Gastrocnemius medialis (tissue), 4 donors: Measurements from ENCODE around the gene RTN3. TPM values are rescaled to one million over a fixed set of nuclear protein-coding genes. Genes with fewer than 3 reads are reported as not detected.

ENCODE experiments used
- ATAC-seq, 2 donors: fragments of 150-250 bp; one replicate each; pipeline ENCODE4 v1.9.1; 2016
- DNase-seq, 2 donors: peaks; one replicate each; pipeline ENCODE4 v3.0.0-alpha.2; 2019
- H3K27ac ChIP-seq, 4 donors: fragments of 200-600 bp; sonication (generic); 1 replicate in 1 of 4; 2 replicates in 3 of 4; pipeline ENCODE4 v1.5.1; 2016 to 2018; ENCODE audit warnings: mild to moderate bottlenecking in 2 of 4, moderate library complexity in 1 of 4
- H3K27me3 ChIP-seq, 3 donors: fragments of 200-600 bp; sonication (generic) in 2 of 3; 1 replicate in 1 of 3; 2 replicates in 2 of 3; pipeline versions ENCODE4 v1.5.1 to v1.6.0; 2016 to 2019; ENCODE audit warnings: mild to moderate bottlenecking in 1 of 3, moderate library complexity in 1 of 3
- H3K36me3 ChIP-seq, 2 donors: fragments of 200-600 bp; sonication (generic) in 1 of 2; one replicate each; pipeline ENCODE4 v1.5.1; 2017 to 2018
- H3K4me1 ChIP-seq, 2 donors: fragments of 200-600 bp; sonication (generic) in 1 of 2; one replicate each; pipeline ENCODE4 v1.5.1; 2016 to 2017; ENCODE audit warnings: mild to moderate bottlenecking in 2 of 2
- H3K4me3 ChIP-seq, 4 donors: fragments of 200-600 bp; sonication (generic) in 3 of 4; 1 replicate in 1 of 4; 2 replicates in 3 of 4; pipeline ENCODE4 v1.5.1; 2016 to 2019; ENCODE audit warnings: mild to moderate bottlenecking in 2 of 4
- H3K9me3 ChIP-seq, 3 donors: fragments of 200-600 bp; sonication (generic) in 2 of 3; 1 replicate in 1 of 3; 2 replicates in 2 of 3; pipeline ENCODE4 v1.5.1; 2016 to 2019
- CTCF ChIP-seq, 5 experiments: fragments of 450-650 bp in 3 of 5; fragments of 200-600 bp in 2 of 5; sonication (generic) in 2 of 5; IDR thresholded peaks in 4 of 5; conservative IDR thresholded peaks in 1 of 5; 1 replicate in 4 of 5; 2 replicates in 1 of 5; pipeline ENCODE4 v1.5.1; 2016 to 2019; ENCODE audit warnings: antibody characterized with exemption in 5 of 5, mild to moderate bottlenecking in 3 of 5, moderate library complexity in 3 of 5
- POLR2A ChIP-seq, 2 donors: fragments of 450-650 bp; IDR thresholded peaks; one replicate each; pipeline ENCODE4 v1.6.1; 2017; ENCODE audit warnings: antibody characterized with exemption in 2 of 2, mild to moderate bottlenecking in 2 of 2, moderate library complexity in 2 of 2
- in situ Hi-C, 4 donors: fragments of 200-750 bp; cut with MboI; loops; one replicate each; pipeline versions ENCODE4 v1.15.0 to v1.8.0; 2017; ENCODE audit warnings: low sequenced_read_pairs in 4 of 4
- intact Hi-C: fragments of 100-400 bp; cut with DNase I; formaldehyde crosslinking; loops from one replicate; pipeline ENCODE4 v1.15.1; 2023; ENCODE audit warnings: low total_unique reads
- total RNA-seq, 4 donors: library from RNA; depleted of rRNA; stranded (reverse); fragments of >200 nt; gene quantifications; one replicate each; pipeline versions ENCODE4 v1.1.0 to v1.2.3, GENCODE V29; 2016

The RTN3 gene
- total RNA-seq, 4 donors from 2014 or later, result 45.5 to 112 (median 86.0) TPM

- DNase-seq (no peak), ATAC-seq (no peak)
- Histone ChIP-seq H3K4me1 (no peaks in the 10 kb centered on the region), H3K4me3 (no peak overlapping the region), H3K27ac (no peak overlapping the region), H3K9me3 (no peaks in the 10 kb centered on the region), H3K36me3 (no peaks in the 10 kb centered on the region), H3K27me3 (no peaks in the 10 kb centered on the region)
- TF ChIP-seq CTCF (IDR thresholded peaks at IDR 0.05 in 4 of 5, conservative IDR thresholded peaks at IDR 0.05 in 1 of 5) (no peak), POLR2A (IDR thresholded peaks at IDR 0.05) (no peak)
- in situ Hi-C loops, result no loop called here
- intact Hi-C loops, result no loop called here
Observed at GRCh38 chr11:63719987-63720386, 38.7 kb downstream of the RTN3 start.

- DNase-seq, result no peak
- no peaks in the 10 kb centered on the region for H3K4me1 ChIP-seq
- no peaks in the 10 kb centered on the region for H3K9me3 ChIP-seq
- in situ Hi-C loops, result no loop called here
- ATAC-seq, result no peak
- H3K27me3 ChIP-seq, result no peaks in the 10 kb centered on the region
- H3K27ac ChIP-seq, result no peak overlapping the region
- no peaks in the 10 kb centered on the region for H3K36me3 ChIP-seq
- intact Hi-C loops, result no loop called here
- H3K4me3 ChIP-seq, result no peak overlapping the region
- TF ChIP-seq CTCF (IDR thresholded peaks at IDR 0.05 in 4 of 5, conservative IDR thresholded peaks at IDR 0.05 in 1 of 5) (no peak), POLR2A (IDR thresholded peaks at IDR 0.05) (no peak)
Observed at GRCh38 chr11:63720611-63721010, 39.3 kb downstream of the RTN3 start.

DNA sequence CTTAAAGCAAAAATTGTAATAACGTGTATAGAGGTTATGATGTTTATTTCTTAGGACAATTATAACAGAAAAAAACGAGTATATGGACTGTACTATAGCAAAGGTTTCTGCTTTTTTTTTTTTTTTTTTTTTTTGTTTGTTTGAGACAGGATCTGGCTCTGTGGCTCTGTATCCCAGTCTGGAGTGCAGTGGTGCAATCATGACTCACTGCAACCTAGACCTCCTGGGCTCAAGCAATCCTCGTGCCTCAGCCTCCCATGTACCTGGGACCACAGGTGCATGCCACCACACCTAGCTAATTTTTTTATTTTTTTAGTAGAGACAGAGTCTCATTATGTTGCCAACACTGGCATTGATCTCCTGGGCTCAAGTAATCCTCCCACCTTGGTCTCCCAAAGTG lies 48.0 kb downstream of the RTN3 start:
- ATAC-seq (no peak), DNase-seq (no peak)
- Histone ChIP-seq H3K4me1 (no peaks in the 10 kb centered on the region), H3K27me3 (no peaks in the 10 kb centered on the region), H3K9me3 (no peaks in the 10 kb centered on the region), H3K27ac (no peak overlapping the region), H3K4me3 (no peak overlapping the region), H3K36me3 (no peaks in the 10 kb centered on the region)
- no peak for TF ChIP-seq CTCF (IDR thresholded peaks at IDR 0.05 in 4 of 5, conservative IDR thresholded peaks at IDR 0.05 in 1 of 5)
- TF ChIP-seq POLR2A (IDR thresholded peaks at IDR 0.05), result no peak
- in situ Hi-C loops, result loop anchor here in 1 of 4 donors (25.0 kb wide), 1 partner anchor 92 kb away; no protein-coding TSS in a partner anchor
- intact Hi-C loops, result no loop called here

DNA sequence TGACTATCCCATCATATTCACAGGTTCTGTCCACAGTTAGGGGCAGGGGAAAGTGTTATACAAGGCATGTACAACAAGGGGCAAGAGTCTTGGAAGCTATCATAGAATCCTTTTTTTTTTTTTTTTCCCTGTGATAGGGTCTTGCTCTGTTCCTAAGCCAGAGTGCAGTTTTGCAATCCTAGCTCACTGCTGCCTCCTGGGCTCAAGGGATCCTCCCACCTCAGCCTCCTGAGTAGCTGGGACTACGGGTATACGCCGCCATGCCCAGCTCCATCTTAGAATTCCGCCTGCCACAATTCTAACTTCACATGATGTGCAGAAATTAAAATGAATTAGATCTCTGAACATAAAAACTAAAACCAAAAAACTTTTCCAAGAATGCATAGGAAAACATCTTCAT lies 55.6 kb downstream of the RTN3 start:
- H3K4me3 ChIP-seq, result no peak overlapping the region
- intact Hi-C loops (no loop called here), in situ Hi-C loops (loop anchor here (10.0 to 25.0 kb wide), 5 partner anchors 62 to 262 kb away; partner anchors contain the start of gene ATL3 (in 1 of the 4))
- no peaks in the 10 kb centered on the region for H3K4me1 ChIP-seq
- no peak for ATAC-seq
- no peaks in the 10 kb centered on the region for H3K9me3 ChIP-seq
- DNase-seq, result no peak
- no peaks in the 10 kb centered on the region for H3K36me3 ChIP-seq
- TF ChIP-seq POLR2A (IDR thresholded peaks at IDR 0.05) (no peak), CTCF (IDR thresholded peaks at IDR 0.05 in 4 of 5, conservative IDR thresholded peaks at IDR 0.05 in 1 of 5) (no peak)
- H3K27ac ChIP-seq, result no peak overlapping the region
- H3K27me3 ChIP-seq, result no peaks in the 10 kb centered on the region

DNA sequence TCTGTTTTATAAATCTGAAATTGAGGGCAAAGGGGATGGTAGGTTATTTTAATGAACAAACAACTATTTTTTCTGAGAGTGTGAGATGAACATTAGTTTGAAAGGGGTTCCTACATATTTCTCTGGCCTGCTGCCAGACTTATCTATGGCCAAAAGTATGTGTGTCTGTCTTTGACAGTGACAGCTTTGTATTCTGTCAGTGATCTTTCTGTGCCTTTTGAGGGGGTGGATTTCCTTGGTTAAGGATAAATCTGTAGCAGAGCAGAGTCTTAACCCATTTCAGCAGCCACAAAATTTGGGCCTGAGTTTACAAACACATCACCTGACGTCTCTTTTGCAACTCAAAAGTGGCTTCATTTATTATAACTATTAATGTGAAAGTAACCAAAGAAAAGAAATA lies 56.4 kb downstream of the RTN3 start:
- H3K27ac ChIP-seq, result no peak overlapping the region
- no peak for ATAC-seq
- DNase-seq, result no peak
- in situ Hi-C loops, result loop anchor here (10.0 to 25.0 kb wide), 5 partner anchors 63 to 263 kb away; partner anchors contain the start of gene ATL3 (in 1 of the 4)
- H3K4me3 ChIP-seq, result no peak overlapping the region
- no peaks in the 10 kb centered on the region for H3K36me3 ChIP-seq
- intact Hi-C loops, result loop anchor here (1.0 to 2.0 kb wide), 3 partner anchors 66 to 259 kb away; partner anchors contain the start of gene ATL3
- no peaks in the 10 kb centered on the region for H3K27me3 ChIP-seq
- TF ChIP-seq POLR2A (IDR thresholded peaks at IDR 0.05) (no peak), CTCF (IDR thresholded peaks at IDR 0.05 in 4 of 5, conservative IDR thresholded peaks at IDR 0.05 in 1 of 5) (no peak)
- no peaks in the 10 kb centered on the region for H3K4me1 ChIP-seq
- H3K9me3 ChIP-seq, result no peaks in the 10 kb centered on the region
